GM23248 (cell line): ENCODE measurements around the gene ADAMTSL3. TPM values are rescaled to one million over a fixed set of nuclear protein-coding genes. Genes with fewer than 3 reads are reported as not detected.

ENCODE experiments used
- DNase-seq: peaks from one replicate; pipeline ENCODE4 v3.0.0-alpha.2; 2015
- H2AFZ ChIP-seq: fragments of 200-600 bp; sonication (generic); 2 replicates; pipeline ENCODE4 v1.6.1; 2016; ENCODE audit warnings: antibody characterized with exemption
- H3F3A ChIP-seq: fragments of 200-600 bp; sonication (generic); 2 replicates; pipeline ENCODE4 v1.6.1; 2016; ENCODE audit warnings: mild to moderate bottlenecking, antibody characterized with exemption, mixed run types; ENCODE audit not compliant: insufficient read depth
- H3K27ac ChIP-seq: fragments of 200-600 bp; sonication (generic); 2 replicates; pipeline ENCODE4 v1.5.1; 2016; ENCODE audit warnings: mild to moderate bottlenecking
- H3K27me3 ChIP-seq: fragments of 200-600 bp; sonication (generic); replicated peaks from 2 replicates; pipeline ENCODE4 v1.6.1; 2016; ENCODE audit warnings: mild to moderate bottlenecking; ENCODE audit not compliant: insufficient read depth
- H3K36me3 ChIP-seq: fragments of 200-600 bp; sonication (generic); 2 replicates; pipeline ENCODE4 v1.6.1; 2016; ENCODE audit warnings: low read depth, mild to moderate bottlenecking
- H3K4me1 ChIP-seq: fragments of 200-600 bp; sonication (generic); 2 replicates; pipeline ENCODE4 v1.6.1; 2016; ENCODE audit warnings: mild to moderate bottlenecking; ENCODE audit not compliant: insufficient read depth
- H3K4me2 ChIP-seq: fragments of 200-600 bp; sonication (generic); one replicate; pipeline ENCODE4 v1.6.1; 2016; ENCODE audit warnings: mild to moderate bottlenecking; ENCODE audit not compliant: unreplicated experiment
- H3K4me3 ChIP-seq: fragments of 200-600 bp; sonication (generic); 2 replicates; pipeline ENCODE4 v1.5.1; 2016; ENCODE audit warnings: mild to moderate bottlenecking
- H3K79me2 ChIP-seq: fragments of 200-600 bp; sonication (generic); 2 replicates; pipeline ENCODE4 v1.6.1; 2016; ENCODE audit warnings: mild to moderate bottlenecking; ENCODE audit not compliant: insufficient read depth
- H3K9ac ChIP-seq: fragments of 200-600 bp; sonication (generic); 2 replicates; pipeline ENCODE4 v1.6.1; 2016; ENCODE audit warnings: mild to moderate bottlenecking
- H3K9me2 ChIP-seq: fragments of 200-600 bp; sonication (generic); 2 replicates; pipeline ENCODE4 v1.6.1; 2016; ENCODE audit warnings: mixed run types, mild to moderate bottlenecking, moderate library complexity; ENCODE audit not compliant: insufficient read depth
- H3K9me3 ChIP-seq: fragments of 200-600 bp; sonication (generic); one replicate; pipeline ENCODE4 v1.6.1; 2017; ENCODE audit warnings: low read depth
- H4K20me1 ChIP-seq: fragments of 200-600 bp; sonication (generic); 2 replicates; pipeline ENCODE4 v1.6.0; 2016; ENCODE audit not compliant: insufficient read depth
- EZH2 ChIP-seq: fragments of 200-600 bp; sonication (generic); IDR thresholded peaks from 2 replicates; pipeline ENCODE4 v1.6.1; 2018; ENCODE audit warnings: antibody characterized with exemption, mild to moderate bottlenecking; ENCODE audit not compliant: insufficient read depth, poor library complexity, severe bottlenecking
- EZH2phosphoT487 ChIP-seq: fragments of 200-600 bp; sonication (generic); IDR thresholded peaks from 2 replicates; pipeline ENCODE4 v1.6.1; 2018; ENCODE audit warnings: antibody characterized with exemption, moderate library complexity, mild to moderate bottlenecking, low read depth; ENCODE audit not compliant: insufficient read depth
- WGBS, 2 experiments: methylation state at CpG; one replicate each; pipeline ENCODE4 v1.1.6; 2015 to 2017; ENCODE audit warnings: low lambda C conversion rate in 2 of 2, low coverage in 1 of 2; ENCODE audit errors: missing lambda C conversion rate in 2 of 2; 5-methylcytosine and 5-hydroxymethylcytosine counted together
- in situ Hi-C: fragments of 300-500 bp; cut with MboI; formaldehyde crosslinking; loops from 2 replicates; pipeline ENCODE4 v1.15.0; 2020
- polyA plus RNA-seq: library from polyadenylated mRNA; unstranded; fragments of >200 nt; fragmentation: Nextera tagmentation; extraction: Ambion mirVana; gene quantifications from 2 replicates; pipeline ENCODE4 v1.2.1, GENCODE V29; 2016
- total RNA-seq: library from RNA; depleted of rRNA; stranded (reverse); fragments of >200 nt; shearing (Covaris generic); gene quantifications from 2 replicates; pipeline ENCODE4 v1.2.3, GENCODE V29; 2014

Gene ADAMTSL3
- total and polyA plus RNA-seq, 2 experiments from 2014 or later = not detected

DNA sequence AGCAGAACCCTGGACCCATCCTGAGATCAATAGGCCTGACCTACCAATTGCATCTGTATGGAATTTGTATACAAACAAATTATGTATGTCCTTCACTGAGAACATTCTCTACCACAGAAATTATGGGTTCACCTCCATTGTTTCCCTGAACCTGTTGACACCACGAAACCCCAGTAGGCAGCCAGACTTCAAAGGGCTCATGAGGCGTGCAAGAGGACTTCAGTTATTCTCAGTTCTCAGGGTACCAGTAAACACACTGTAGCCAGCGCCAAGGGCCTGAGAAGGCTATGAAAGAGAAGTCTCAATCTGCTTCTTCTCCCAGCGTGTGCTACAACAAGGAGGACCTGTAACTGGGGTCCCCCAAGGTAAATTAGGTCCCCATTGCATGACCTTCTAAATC, 326.7 kb downstream of the ADAMTSL3 start:
- Histone ChIP-seq H3K4me3 (no peak overlapping the region), H3K9me3 (no peaks in the 10 kb centered on the region), H4K20me1 (no peaks in the 10 kb centered on the region), H3K27ac (no peak overlapping the region), H3K9me2 (no peaks in the 10 kb centered on the region), H3K9ac (no peak overlapping the region), H3K4me1 (no peaks in the 10 kb centered on the region), H3F3A (no peaks in the 10 kb centered on the region), H3K27me3 (no peaks in the 10 kb centered on the region), H3K4me2 (no peak overlapping the region), H3K36me3 (no peaks in the 10 kb centered on the region), H3K79me2 (no peaks in the 10 kb centered on the region), H2AFZ (no peak overlapping the region)
- DNase-seq = no peak
- in situ Hi-C loops = no loop called here
- TF ChIP-seq EZH2 = no peak
- no peak for TF ChIP-seq EZH2phosphoT487
- 26 to 32% methylated on average over 4 of the region's 4 CpGs for WGBS, 2 experiments

DNA sequence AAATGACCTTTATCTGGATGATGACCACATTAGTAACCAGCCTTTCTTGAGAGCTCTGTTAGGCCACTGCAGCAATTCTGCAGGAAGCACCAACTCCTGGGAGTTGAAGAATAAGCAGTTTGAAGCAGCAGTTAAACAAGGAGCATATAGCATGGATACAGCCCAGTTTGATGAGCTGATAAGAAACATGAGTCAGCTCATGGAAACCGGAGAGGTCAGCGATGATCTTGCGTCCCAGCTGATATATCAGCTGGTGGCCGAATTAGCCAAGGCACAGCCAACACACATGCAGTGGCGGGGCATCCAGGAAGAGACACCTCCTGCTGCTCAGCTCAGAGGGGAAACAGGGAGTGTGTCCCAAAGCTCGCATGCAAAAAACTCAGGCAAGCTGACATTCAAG, 328.8 kb downstream of the ADAMTSL3 start:
- H3K79me2 ChIP-seq = no peaks in the 10 kb centered on the region
- H3K4me2 ChIP-seq = no peak overlapping the region
- no peak for DNase-seq
- H3K27me3 ChIP-seq = no peaks in the 10 kb centered on the region
- no peak overlapping the region for H2AFZ ChIP-seq
- no peaks in the 10 kb centered on the region for H3K9me2 ChIP-seq
- in situ Hi-C loops = no loop called here
- H3K4me3 ChIP-seq = no peak overlapping the region
- TF ChIP-seq EZH2phosphoT487 (no peak), EZH2 (no peak)
- H4K20me1 ChIP-seq = no peaks in the 10 kb centered on the region
- H3F3A ChIP-seq = no peaks in the 10 kb centered on the region
- H3K4me1 ChIP-seq = no peaks in the 10 kb centered on the region
- H3K27ac ChIP-seq = no peak overlapping the region
- H3K9ac ChIP-seq = no peak overlapping the region
- H3K36me3 ChIP-seq = no peaks in the 10 kb centered on the region
- 71 to 74% methylated on average over 6 of the region's 6 CpGs for WGBS, 2 experiments
- H3K9me3 ChIP-seq = no peaks in the 10 kb centered on the region

DNA sequence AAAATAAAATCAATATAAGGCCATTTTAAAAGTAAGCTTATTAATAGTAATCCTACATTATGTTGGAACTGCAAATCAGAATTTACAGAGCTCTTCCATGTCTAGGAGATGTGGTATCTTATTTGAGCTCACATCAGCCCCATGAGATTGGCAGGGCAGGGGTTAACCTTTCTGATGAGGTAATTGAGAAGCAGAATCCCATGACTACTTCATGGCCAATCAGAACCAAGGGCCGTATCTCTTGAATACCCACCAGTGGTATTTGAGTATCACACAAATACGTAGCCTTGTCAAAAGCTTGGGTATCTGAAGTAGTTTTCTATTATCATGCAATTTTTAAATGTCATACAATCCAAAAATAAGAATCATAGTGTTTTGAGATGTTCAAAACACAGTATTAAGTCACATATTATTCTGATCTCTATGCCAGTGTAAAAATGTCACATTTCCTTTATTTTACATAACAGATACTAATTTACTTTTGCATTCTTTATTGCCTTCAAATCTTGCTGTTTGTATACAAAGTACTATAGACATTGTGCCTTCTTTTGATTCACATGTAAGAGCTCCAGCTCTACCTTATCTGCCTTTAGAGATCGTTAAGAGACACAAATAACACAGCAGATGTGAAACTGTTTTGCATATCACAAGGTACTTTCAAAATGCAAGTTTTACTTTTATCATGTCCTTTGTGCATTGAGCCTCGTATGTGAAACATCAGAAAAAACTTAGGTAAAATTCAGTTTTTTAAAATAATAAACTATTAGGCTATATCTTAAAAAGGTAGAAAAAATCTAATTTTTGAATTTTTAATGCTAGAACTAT, 329.9 kb downstream of the ADAMTSL3 start:
- no peak for TF ChIP-seq EZH2phosphoT487
- no peak for TF ChIP-seq EZH2
- H3F3A ChIP-seq = no peaks in the 10 kb centered on the region
- in situ Hi-C loops = no loop called here
- no peak for DNase-seq
- H3K4me1 ChIP-seq = no peaks in the 10 kb centered on the region
- H3K27me3 ChIP-seq = no peaks in the 10 kb centered on the region
- H3K27ac ChIP-seq = no peak overlapping the region
- H3K36me3 ChIP-seq = no peaks in the 10 kb centered on the region
- no peaks in the 10 kb centered on the region for H3K9me3 ChIP-seq
- H2AFZ ChIP-seq = no peak overlapping the region
- H3K9ac ChIP-seq = no peak overlapping the region
- no peak overlapping the region for H3K4me2 ChIP-seq
- H3K79me2 ChIP-seq = no peaks in the 10 kb centered on the region
- H3K4me3 ChIP-seq = no peak overlapping the region
- WGBS, 2 experiments = 15 to 22% methylated on average over 4 of the region's 4 CpGs
- no peaks in the 10 kb centered on the region for H3K9me2 ChIP-seq
- H4K20me1 ChIP-seq = no peaks in the 10 kb centered on the region

DNA sequence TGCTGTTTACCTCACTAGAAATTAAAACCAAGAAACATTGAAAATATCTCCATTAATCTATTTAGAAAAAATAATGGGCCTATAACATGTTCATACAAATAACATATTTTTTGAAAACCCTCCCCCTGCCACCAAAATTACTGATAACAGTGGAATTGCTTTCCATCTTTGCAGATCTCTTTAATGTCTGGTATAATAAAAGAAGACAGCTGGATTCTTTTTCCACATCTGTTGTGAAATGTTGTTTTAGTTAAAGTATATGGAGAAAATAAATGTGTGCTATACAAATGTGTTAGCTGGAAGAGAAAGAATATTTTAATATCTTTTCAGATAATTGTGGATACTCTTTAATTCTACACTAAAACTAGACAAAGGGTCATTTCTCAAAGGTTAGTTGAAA, 330.7 kb downstream of the ADAMTSL3 start:
- in situ Hi-C loops = no loop called here

More for the DNA sequence above, 330.7 kb downstream of the ADAMTSL3 start:
- H3K9me2 ChIP-seq = no peaks in the 10 kb centered on the region
- H3K9ac ChIP-seq = no peak overlapping the region
- H2AFZ ChIP-seq = no peak overlapping the region
- no peak overlapping the region for H3K27ac ChIP-seq
- H4K20me1 ChIP-seq = no peaks in the 10 kb centered on the region
- H3K4me2 ChIP-seq = no peak overlapping the region
- H3K4me3 ChIP-seq = no peak overlapping the region
- H3K79me2 ChIP-seq = no peaks in the 10 kb centered on the region
- no peaks in the 10 kb centered on the region for H3K9me3 ChIP-seq
- no peak for DNase-seq
- no peak for TF ChIP-seq EZH2phosphoT487
- H3K36me3 ChIP-seq = no peaks in the 10 kb centered on the region
- no peaks in the 10 kb centered on the region for H3K27me3 ChIP-seq
- H3F3A ChIP-seq = no peaks in the 10 kb centered on the region
- H3K4me1 ChIP-seq = no peaks in the 10 kb centered on the region
